Liver (tissue), 3 donors: ENCODE measurements around the gene THRAP3.

Experiments
- CTCF ChIP-seq: fragments of 150-350 bp; IDR thresholded peaks from 2 replicates; pipeline ENCODE4 v1.5.1; 2017; ENCODE audit warnings: improper control_type of control experiment, low read depth, low read length; ENCODE audit not compliant: missing input control
- EGR1 ChIP-seq, 2 donors: IDR thresholded peaks; 2 replicates each; pipeline ENCODE4 v1.6.1; 2016 to 2018; ENCODE audit warnings: antibody characterized with exemption in 2 of 2, low read depth in 2 of 2
- HNF4A ChIP-seq, 2 donors: conservative IDR thresholded peaks; 2 replicates each; pipeline ENCODE4 v1.6.1; 2016; ENCODE audit warnings: antibody characterized with exemption in 2 of 2, mild to moderate bottlenecking in 2 of 2
- HNF4G ChIP-seq: IDR thresholded peaks from 2 replicates; pipeline ENCODE4 v1.6.1; 2016; ENCODE audit warnings: antibody characterized with exemption
- JUND ChIP-seq, 2 donors: IDR thresholded peaks; 2 replicates each; pipeline ENCODE4 v1.6.1; 2016; ENCODE audit warnings: antibody characterized with exemption in 2 of 2
- MAX ChIP-seq: IDR thresholded peaks from 2 replicates; pipeline ENCODE4 v1.6.1; 2016; ENCODE audit warnings: antibody characterized with exemption
- RAD21 ChIP-seq, 2 donors: IDR thresholded peaks; 2 replicates each; pipeline ENCODE4 v1.6.1; 2016; ENCODE audit warnings: antibody characterized with exemption in 2 of 2, mild to moderate bottlenecking in 2 of 2
- REST ChIP-seq: IDR thresholded peaks from 2 replicates; pipeline ENCODE4 v1.6.1; 2016; ENCODE audit warnings: antibody characterized with exemption, mild to moderate bottlenecking
- RXRA ChIP-seq, 2 donors: IDR thresholded peaks; 2 replicates each; pipeline ENCODE4 v1.6.1; 2017 to 2018; ENCODE audit warnings: antibody characterized with exemption in 2 of 2, mild to moderate bottlenecking in 1 of 2
- SP1 ChIP-seq: IDR thresholded peaks from 2 replicates; pipeline ENCODE4 v1.6.1; 2018; ENCODE audit warnings: antibody characterized with exemption, mild to moderate bottlenecking
- TF ChIP-seq, protein P1 (sequence below): IDR thresholded peaks from 2 replicates; pipeline ENCODE4 v1.6.1; 2016; ENCODE audit warnings: antibody characterized with exemption
- donor health status: healthy.
- donor health status: healthy.

GRCh38 chr1:36224537-36225282 lies 467 bp downstream of the THRAP3 start:
- TF ChIP-seq MAX (peak; percentile 38), CTCF (peak; percentile 49), REST (no peak), JUND (IDR thresholded peaks at IDR 0.05) (no peak), HNF4G (no peak), HNF4A (conservative IDR thresholded peaks at IDR 0.05) (peak; percentile 4 to 38), SP1 (no peak), RAD21 (IDR thresholded peaks at IDR 0.05) (peak; percentile 38 to 71), RXRA (IDR thresholded peaks at IDR 0.05) (peak; percentile 8 to 36), EGR1 (IDR thresholded peaks at IDR 0.05; ENCODE audit: low read depth in 2 of 2) (no peak)
- TF ChIP-seq, protein P1, sequence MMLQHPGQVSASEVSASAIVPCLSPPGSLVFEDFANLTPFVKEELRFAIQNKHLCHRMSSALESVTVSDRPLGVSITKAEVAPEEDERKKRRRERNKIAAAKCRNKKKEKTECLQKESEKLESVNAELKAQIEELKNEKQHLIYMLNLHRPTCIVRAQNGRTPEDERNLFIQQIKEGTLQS, result no peak
